GM03348 (cell line): ENCODE data around the gene RPL13A.
"Not testable (repeated sequence)": the region's sequence is repeated elsewhere in the genome, so short reads cannot be mapped to it uniquely, and the experiment has no call there.

Experiments used
- DNase-seq: peaks from one replicate; pipeline ENCODE4 v3.0.0; 2012; ENCODE audit warnings: low spot score

The RPL13A gene

DNA sequence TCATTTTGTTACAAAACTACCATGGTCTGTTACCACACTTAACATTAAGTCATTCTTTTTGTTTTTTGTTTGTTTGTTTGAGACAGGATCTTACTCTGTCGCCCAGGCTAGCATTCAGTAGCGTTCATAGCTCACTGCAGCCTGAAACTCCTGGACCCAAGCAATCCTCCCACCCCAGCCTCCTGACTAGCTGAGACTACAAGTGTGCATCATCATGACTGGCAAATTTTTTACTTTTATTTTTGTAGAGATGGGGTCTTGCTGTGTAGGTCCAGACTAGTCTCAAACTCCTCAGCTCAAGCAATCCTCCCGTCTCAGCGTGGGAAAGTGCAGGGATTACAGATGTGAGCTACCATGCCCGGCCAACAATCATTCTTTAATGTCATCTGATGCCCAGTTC lies 31.1 kb upstream of the RPL13A start:
- no peak for DNase-seq

DNA sequence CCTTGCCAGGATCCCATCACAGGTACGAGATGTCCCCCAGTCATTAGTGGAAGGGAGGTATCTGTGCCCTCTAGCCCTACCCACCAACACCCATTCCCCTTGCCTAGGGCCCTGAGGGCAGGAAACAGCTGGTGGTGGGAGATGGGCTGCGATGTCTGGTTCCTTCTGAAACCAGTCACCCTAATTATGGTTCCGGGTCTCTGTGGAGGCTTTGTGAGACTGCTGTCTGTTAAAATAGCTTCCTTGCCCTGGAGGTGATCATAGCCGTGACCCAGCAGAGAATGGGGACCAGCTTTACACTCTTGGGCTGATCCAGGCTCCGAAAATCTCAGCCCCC lies 28.9 kb upstream of the RPL13A start:
- DNase-seq = no peak

DNA sequence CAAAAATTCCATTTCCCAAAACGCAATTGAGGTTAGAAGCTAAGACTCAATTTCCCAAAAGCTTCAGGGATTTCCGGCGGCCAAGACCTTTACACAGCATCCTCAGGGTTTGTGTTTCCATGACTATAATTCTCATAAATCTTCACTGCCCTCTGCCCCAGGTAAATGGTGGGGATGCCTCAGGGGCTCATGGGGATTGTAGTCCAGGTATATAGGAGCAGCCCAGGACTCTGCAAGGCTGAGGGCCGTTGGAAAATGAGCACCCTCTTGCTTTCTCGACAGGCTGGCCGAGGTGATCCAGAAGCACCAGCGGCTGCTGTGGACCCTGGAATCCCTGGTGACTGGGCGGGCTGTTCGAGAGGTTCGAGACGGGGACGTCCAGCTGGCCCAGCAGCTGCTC lies 28.0 kb upstream of the RPL13A start:
- no peak for DNase-seq

GRCh38 chr19:49461130-49461529 lies 26.3 kb upstream of the RPL13A start:
- DNase-seq = not testable (repeated sequence)

- DNase-seq = no peak
Observed at GRCh38 chr19:49461656-49462055, 25.8 kb upstream of the RPL13A start.

- no peak for DNase-seq
Observed at GRCh38 chr19:49462492-49462891, 24.9 kb upstream of the RPL13A start.

DNA sequence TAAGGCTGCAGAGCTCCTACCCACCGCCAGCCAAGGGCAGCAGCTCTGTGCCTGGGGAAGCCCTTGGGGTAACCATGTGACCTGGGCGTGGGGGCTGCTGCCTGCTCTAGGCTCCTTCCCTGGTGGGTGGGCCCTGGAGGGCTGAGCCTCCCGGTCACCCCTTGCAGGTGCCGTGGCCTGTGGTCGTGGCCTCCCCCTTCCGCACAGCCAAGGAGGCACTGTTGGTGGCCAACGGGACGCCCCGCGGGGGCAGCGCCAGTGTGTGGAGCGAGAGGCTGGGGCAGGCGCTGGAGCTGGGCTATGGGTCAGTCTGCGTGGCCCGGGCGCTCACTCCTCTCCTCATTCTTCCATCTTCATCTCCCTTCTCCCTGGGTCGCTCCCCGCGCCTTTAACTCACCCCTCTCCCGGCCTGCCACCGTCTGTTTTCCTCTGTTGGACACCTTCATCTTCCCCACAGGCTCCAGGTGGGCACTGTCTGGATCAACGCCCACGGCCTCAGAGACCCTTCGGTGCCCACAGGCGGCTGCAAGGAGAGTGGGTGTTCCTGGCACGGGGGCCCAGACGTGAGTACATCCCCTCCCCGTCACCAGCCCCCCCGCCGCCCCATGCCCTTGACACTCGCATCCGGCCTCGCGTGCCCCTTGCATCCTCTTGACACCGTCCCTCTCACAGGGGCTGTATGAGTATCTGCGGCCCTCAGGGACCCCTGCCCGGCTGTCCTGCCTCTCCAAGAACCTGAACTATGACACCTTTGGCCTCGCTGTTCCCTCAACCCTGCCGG lies 23.3 kb upstream of the RPL13A start:
- no peak for DNase-seq

DNA sequence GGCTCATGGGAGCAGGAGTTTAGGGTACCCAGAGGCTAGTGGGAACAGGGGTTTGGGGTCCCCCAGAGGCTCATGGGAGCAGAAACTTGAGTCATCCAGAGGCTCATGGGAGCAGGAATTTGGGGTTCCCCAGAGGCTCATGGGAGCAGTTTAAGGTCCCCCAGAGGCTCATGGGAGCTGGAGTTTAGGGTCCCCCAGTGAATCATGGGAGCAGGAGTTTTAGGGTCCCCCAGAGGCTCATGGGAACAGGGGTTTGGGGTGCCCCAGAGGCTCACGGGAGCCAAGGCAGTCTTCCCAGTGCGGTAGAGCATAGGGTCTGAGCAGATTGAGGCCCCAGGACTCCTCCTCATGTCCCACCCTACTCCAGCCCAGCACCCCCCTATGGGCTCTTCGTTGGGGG lies 22.0 kb upstream of the RPL13A start:
- no peak for DNase-seq

- DNase-seq = no peak
Observed at GRCh38 chr19:49468199-49468598, 19.2 kb upstream of the RPL13A start.

- peak; percentile 51 for DNase-seq
Observed at GRCh38 chr19:49468746-49469447, 18.5 kb upstream of the RPL13A start.

- DNase-seq = no peak
Observed at GRCh38 chr19:49469828-49470614, 17.4 kb upstream of the RPL13A start.

DNA sequence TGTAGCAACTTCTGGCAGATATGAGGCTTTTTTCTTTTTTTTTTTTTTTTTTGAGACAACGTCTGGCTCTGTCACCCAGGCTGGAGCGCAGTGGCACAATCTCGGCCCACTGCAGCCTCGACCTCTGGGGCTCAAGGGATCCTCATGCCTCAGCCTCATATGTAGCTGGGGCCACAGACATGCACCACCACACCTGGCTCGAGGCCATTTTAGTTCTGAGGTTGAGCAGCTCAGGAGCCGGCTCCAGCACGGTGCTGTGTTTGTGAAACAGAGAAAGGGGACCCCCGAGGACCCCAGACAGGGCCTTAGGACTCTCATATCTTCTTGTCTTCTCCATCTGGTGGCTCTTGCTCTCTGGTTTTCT lies 16.8 kb upstream of the RPL13A start:
- DNase-seq = no peak

- no peak for DNase-seq
Observed at GRCh38 chr19:49472936-49473335, 14.5 kb upstream of the RPL13A start.

DNA sequence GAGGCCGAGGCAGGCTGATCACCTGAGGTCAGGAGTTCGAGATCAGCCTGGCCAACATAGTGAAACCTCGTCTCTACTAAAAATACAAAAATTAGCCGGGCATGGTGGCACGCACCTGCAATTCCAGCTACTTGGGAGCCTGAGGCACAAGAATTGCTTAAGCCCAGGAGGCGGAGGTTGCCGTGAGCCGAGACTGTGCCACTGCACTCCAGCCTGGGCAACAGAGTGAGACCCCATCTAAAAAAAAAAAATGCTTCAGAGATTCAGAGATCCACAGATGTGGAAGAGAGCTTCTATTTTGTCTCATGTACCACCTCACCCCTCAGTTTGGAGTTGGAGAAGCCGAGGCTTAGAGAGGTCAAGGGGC lies 13.9 kb upstream of the RPL13A start:
- DNase-seq = not testable (repeated sequence)

DNA sequence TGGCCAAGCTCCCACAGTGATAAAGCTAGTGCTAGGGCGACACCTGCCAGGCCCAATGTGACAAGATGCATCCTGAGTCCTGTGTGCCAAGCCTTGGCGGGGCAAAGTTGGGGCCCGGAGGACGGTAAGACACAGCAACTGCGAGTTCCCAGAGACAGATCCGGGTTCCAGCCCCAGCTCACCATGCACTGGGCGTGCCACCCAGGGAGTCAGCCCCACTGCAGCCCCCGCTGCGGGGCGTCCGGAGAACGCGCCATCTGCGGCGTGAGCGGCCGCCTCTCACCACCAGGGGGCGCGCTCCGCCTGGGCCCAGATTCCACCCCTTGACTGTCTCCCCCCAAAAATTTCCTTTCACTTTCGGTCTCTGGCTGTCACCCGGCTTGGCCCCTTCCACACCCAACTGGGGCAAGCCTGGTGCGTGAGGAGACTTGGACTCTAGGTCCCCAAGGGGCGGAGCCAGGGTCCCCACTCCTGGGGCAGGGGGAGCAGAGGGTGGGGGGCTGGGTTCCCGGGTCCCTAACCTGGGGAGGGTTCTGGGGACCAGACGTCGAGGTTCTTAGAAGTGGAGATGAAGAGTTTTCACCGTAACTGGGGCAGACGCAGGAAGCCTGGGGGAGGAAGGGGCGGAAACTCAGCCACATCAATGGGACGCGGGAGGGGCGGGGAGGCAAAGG lies 13.4 kb upstream of the RPL13A start, which contains the start of gene FLT3LG:
FLT3LG (plus strand) TSS at position 348 of the 674 bp plus-strand sequence. CDS start 425 bp downstream, outside the sequence.
- peak; percentile 95 for DNase-seq

GRCh38 chr19:49474542-49474924 lies 12.9 kb upstream of the RPL13A start:
- no peak for DNase-seq

GRCh38 chr19:49475191-49475917 lies 12.1 kb upstream of the RPL13A start:
- DNase-seq = peak; percentile 24

DNA sequence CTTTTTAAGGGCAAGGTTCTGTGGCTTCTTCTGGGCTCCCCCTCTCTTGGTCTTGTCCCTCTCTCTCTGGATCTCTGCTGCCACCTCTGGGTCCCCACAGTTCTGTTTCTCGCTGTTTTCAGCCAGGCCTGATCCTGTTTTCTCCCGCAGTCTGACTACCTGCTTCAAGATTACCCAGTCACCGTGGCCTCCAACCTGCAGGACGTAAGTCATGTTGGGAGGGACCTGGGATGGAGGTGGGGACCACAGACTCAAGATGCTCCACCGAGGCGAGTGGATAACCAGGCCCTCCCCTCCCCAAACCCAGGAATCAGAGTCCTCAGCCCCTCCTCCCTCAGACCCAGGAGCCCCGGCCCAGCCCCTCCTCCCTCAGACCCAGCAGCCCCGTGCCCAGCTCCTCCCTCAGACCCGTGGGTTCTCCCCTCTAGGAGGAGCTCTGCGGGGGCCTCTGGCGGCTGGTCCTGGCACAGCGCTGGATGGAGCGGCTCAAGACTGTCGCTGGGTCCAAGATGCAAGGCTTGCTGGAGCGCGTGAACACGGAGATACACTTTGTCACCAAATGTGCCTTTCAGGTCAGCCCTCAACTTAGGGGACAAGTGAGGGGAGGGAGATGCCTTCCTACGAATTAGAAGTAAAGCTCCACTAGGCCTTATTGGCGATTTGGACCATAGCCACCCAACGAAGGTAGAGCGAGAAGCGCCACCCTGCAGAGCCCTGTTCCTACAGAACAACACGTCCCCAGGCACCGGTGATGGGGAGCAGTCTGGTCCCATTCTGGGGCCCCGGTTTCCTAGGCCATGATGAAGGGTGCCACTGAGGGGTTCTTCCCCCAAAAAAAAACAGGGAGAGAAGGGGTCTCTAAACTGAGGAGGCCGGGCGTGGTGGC lies 11.2 kb upstream of the RPL13A start:
- DNase-seq = peak; percentile 66

GRCh38 chr19:49479975-49480628 lies 7.3 kb upstream of the RPL13A start:
- no peak for DNase-seq

DNA sequence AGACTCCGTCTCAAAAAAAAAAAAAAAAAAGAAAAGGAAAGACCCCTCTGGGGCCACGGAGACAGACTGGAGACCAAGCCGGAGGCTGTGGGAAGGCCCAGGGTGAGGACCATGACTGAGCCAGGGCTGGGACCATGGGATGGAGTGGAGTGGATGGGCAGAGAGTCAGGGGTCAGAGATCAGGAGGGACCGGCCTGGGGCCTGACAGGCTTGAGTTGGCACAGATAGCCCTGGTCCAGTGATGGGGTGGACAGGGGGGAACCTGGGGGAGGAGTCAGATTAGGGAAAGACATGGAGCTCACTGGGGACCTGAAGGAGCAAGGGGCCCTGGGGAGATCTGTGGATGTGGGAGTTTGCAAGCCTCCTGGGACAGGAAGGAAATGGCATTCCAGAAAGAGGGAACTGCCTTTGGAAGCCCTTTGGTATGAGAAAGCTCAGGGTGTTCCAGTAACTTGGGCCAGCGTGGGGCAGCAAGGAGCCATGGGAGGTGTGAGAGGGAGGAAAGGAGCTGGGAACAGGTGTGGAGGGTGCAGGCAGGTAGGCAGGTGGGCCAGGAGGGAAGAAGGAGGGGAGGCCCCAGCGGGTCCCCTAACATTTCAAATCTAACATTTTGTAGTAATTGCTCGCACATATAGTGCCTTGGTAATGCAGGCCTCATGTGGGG lies 6.3 kb upstream of the RPL13A start:
- no peak for DNase-seq
